Omental fat pad (tissue), 4 donors: ENCODE measurements around the gene MRPL36. TPM values are rescaled to one million over a fixed set of nuclear protein-coding genes. Genes with fewer than 3 reads are reported as not detected.
A peak's percentile ranks its signal among the peaks of the same experiment; 100 is the strongest.
"Not testable (repeated sequence)": the region's sequence is repeated elsewhere in the genome, so short reads cannot be mapped to it uniquely, and the experiment has no call there.

ENCODE experiments used
- ATAC-seq: fragments of 150-250 bp; one replicate; pipeline ENCODE4 v1.9.1; 2016; ENCODE audit warnings: mild to moderate bottlenecking, moderate library complexity; ENCODE audit not compliant: low FRiP score
- DNase-seq: peaks from one replicate; pipeline ENCODE4 v3.0.0-alpha.2; 2019; ENCODE audit warnings: low spot score
- CTCF ChIP-seq, 3 donors: fragments of 450-650 bp; IDR thresholded peaks; one replicate each; pipeline ENCODE4 v1.5.1; 2016 to 2017; ENCODE audit warnings: antibody characterized with exemption in 3 of 3, mild to moderate bottlenecking in 3 of 3, moderate library complexity in 2 of 3
- total RNA-seq, 4 donors: library from RNA; depleted of rRNA; stranded (reverse); fragments of >200 nt; gene quantifications; one replicate each; pipeline ENCODE4 v1.1.0, GENCODE V29; 2016

MRPL36 gene
- total RNA-seq, 4 donors from 2014 or later = 16.1 to 57.5 (median 49.5) TPM

GRCh38 chr5:1799110-1799601 is 481 bp downstream of the MRPL36 start:
- ATAC-seq (peak; percentile 24), DNase-seq (no peak)
- no peak for TF ChIP-seq CTCF (IDR thresholded peaks at IDR 0.05)

DNA sequence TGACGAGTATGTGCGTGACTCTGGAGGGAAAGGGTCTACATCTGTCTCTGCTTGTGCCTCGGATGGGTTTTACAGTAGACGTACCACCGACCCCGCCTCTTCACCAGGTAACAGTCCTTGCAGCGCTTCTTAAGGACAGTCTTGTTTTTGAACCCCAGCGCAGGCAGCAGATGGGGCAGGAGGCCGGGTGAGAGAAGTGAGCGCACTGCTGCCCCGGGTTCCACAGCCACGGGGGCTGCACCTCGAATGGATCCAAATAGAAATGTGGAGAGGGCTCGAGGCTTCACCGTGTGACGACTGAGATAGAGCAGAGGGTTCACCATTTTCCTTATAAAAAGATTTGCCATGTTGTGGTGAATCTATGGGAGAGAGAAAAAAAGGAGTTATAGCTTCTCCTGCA is 1.0 kb downstream of the MRPL36 start:
- ATAC-seq, DNase-seq: not testable (repeated sequence)

DNA sequence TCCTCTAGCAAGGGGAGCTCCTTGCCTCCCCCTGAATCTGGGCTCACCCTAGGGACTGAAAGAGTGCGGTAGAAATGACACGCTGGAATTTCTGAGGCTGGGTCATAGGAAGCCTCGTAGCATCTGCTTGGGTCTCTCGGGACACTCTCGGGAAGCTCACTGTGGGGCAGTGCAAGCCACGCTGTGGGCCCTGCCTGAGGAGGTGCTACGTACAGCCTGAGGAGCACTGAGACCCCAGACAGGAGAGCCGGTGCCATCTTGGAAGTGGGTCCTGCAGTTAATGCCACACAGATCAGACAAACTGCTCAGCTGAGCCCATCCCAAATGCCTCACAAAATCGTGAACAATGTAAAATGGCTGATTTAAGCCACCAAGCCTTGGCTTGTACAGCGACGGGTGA is 1.8 kb downstream of the MRPL36 start:
- TF ChIP-seq CTCF (IDR thresholded peaks at IDR 0.05) = no peak
- no peak for ATAC-seq
- DNase-seq = no peak

DNA sequence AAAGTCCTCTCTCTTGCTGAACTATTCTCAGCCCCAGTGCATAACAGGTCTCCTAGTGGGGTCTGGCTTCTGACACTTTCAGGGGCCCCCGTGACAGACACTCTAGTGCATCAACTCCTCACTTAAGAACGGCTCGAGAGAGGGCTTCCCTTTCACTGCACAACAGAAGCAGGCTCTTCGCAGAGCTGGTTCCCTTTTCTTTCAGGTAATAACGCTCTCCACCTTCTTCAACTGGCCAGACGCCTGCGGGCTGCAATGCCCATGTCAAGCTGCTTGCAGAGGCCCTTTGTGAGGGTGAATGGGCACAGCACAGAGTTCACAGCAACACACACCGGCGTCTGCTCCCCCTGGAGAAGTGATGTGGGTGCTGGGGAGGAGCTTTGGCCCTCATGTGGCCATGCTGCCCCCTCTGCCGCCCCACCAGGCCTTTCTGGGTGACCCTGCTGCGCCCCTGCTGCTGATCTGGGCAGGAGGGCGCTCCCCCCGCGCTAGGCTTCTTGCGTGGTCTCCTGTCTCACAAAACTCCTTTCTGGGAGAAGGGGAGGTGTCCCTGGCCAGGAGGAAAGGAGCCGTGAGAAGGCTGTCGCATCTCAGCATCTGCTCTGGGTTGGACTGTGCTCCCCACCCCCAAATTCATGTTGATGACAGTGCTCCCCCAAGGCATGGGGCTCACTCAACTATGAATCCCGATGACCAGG is 2.4 kb downstream of the MRPL36 start:
- no peak for DNase-seq

GRCh38 chr5:1796371-1797102 is 3.1 kb downstream of the MRPL36 start:
- TF ChIP-seq CTCF (IDR thresholded peaks at IDR 0.05) = no peak
- DNase-seq (no peak), ATAC-seq (no peak)

More for the DNA sequence above, 2.4 kb downstream of the MRPL36 start:
- no peak for TF ChIP-seq CTCF (IDR thresholded peaks at IDR 0.05)
- ATAC-seq = no peak

DNA sequence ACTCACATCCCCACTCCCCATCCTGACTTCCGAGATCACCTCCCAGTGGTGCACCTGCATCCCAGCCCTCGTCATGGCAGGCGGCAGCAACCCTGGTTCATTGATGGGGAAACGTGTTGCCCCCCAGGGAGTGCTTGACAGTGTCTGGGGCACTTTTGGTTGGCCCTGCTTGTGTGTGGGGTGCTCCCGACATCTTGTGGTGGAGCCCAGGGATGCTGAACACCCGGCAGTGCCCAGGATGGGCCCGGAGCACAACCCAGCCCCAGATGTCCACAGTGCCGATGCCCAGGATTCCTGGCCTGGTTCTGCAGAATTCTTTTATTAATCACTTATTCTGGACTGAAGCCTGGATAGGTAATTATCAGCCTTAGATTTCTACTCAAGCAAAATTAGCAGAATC is 3.7 kb downstream of the MRPL36 start:
- ATAC-seq (no peak), DNase-seq (no peak)
- TF ChIP-seq CTCF (IDR thresholded peaks at IDR 0.05) = no peak

- no peak for TF ChIP-seq CTCF (IDR thresholded peaks at IDR 0.05)
- ATAC-seq (no peak), DNase-seq (no peak)
Observed at GRCh38 chr5:1795506-1795905, 4.1 kb downstream of the MRPL36 start.
